GM04503 (cell line): Measurements from ENCODE around the gene MTCL3.
A peak's percentile ranks its signal among the peaks of the same experiment; 100 is the strongest.

Experiments used
- DNase-seq: peaks from one replicate; pipeline ENCODE4 v3.0.0-alpha.2; 2012; ENCODE audit warnings: low read depth

MTCL3 gene

GRCh38 chr6:127515234-127515793 is 3.8 kb downstream of the MTCL3 start:
- no peak for DNase-seq

- no peak for DNase-seq
These were observed 4.3 kb downstream of the MTCL3 start for GRCh38 chr6:127514773-127515227.

- no peak for DNase-seq
These were observed 4.9 kb downstream of the MTCL3 start for GRCh38 chr6:127514179-127514772.

- no peak for DNase-seq
These were observed 5.7 kb downstream of the MTCL3 start for GRCh38 chr6:127513425-127513824.

GRCh38 chr6:127510876-127511275 is 8.3 kb downstream of the MTCL3 start:
- DNase-seq, result no peak

GRCh38 chr6:127506894-127507293 is 12.2 kb downstream of the MTCL3 start:
- DNase-seq, result no peak

GRCh38 chr6:127503022-127503421 is 16.1 kb downstream of the MTCL3 start:
- no peak for DNase-seq

- DNase-seq, result no peak
These were observed 21.7 kb downstream of the MTCL3 start for GRCh38 chr6:127497410-127497809.

- DNase-seq, result no peak
These were observed 22.7 kb downstream of the MTCL3 start for GRCh38 chr6:127496471-127496870.

GRCh38 chr6:127494240-127494767 is 24.8 kb downstream of the MTCL3 start:
- no peak for DNase-seq

GRCh38 chr6:127489248-127489647 is 29.9 kb downstream of the MTCL3 start:
- DNase-seq, result no peak

- DNase-seq, result no peak
These were observed 32.2 kb downstream of the MTCL3 start for GRCh38 chr6:127486934-127487333.

- peak; percentile 34 for DNase-seq
These were observed 34.8 kb downstream of the MTCL3 start for GRCh38 chr6:127484212-127484863.

- DNase-seq, result no peak
These were observed 35.6 kb downstream of the MTCL3 start for GRCh38 chr6:127483399-127484055.

- DNase-seq, result no peak
These were observed 36.8 kb downstream of the MTCL3 start for GRCh38 chr6:127482325-127482724.

GRCh38 chr6:127481628-127482027 is 37.5 kb downstream of the MTCL3 start:
- no peak for DNase-seq

GRCh38 chr6:127481111-127481510 is 38.0 kb downstream of the MTCL3 start:
- DNase-seq, result no peak

GRCh38 chr6:127477658-127478057 is 41.5 kb downstream of the MTCL3 start:
- no peak for DNase-seq

- no peak for DNase-seq
These were observed 43.3 kb downstream of the MTCL3 start for GRCh38 chr6:127475823-127476176.

- no peak for DNase-seq
These were observed 43.9 kb downstream of the MTCL3 start for GRCh38 chr6:127475135-127475822.

GRCh38 chr6:127471379-127472255 is 47.5 kb downstream of the MTCL3 start:
- DNase-seq, result no peak
